Suppressor macrophage treated with lipopolysaccharide for 1 hour (primary cell): ENCODE results near the gene FAM3A.
"Not testable (repeated sequence)": the region's sequence is repeated elsewhere in the genome, so short reads cannot be mapped to it uniquely, and the experiment has no call there.

ENCODE experiments used
- DNase-seq, 3 donors: peaks; one replicate each; pipeline ENCODE4 v3.0.0-alpha.2; 2020 to 2022

The FAM3A gene

GRCh38 chrX:154501423-154501822 is 14.6 kb downstream of the FAM3A start:
- DNase-seq = not testable (repeated sequence)

GRCh38 chrX:154496591-154497137 is 19.4 kb downstream of the FAM3A start:
- not testable (repeated sequence) for DNase-seq

- DNase-seq = no peak
Measured at GRCh38 chrX:154495472-154495922, 20.5 kb downstream of the FAM3A start.

GRCh38 chrX:154494715-154495114 is 21.3 kb downstream of the FAM3A start:
- no peak for DNase-seq

GRCh38 chrX:154490414-154491083 is 25.5 kb downstream of the FAM3A start, which contains the start of gene SLC10A3:
Gene SLC10A3, minus strand, starts transcription at chrX:154490629. Its CDS starts 1,689 bp downstream, at chrX:154488940.
- peak; percentile 92 to 96 (median 93) for DNase-seq

GRCh38 chrX:154490021-154490413 is 26.0 kb downstream of the FAM3A start:
- DNase-seq = peak; percentile 45 to 55 (median 52)

- no peak for DNase-seq
Measured at GRCh38 chrX:154489182-154489581, 26.9 kb downstream of the FAM3A start.

GRCh38 chrX:154488336-154489075 is 27.5 kb downstream of the FAM3A start:
- no peak for DNase-seq

- DNase-seq = no peak
Measured at GRCh38 chrX:154487518-154488290, 28.3 kb downstream of the FAM3A start.

- DNase-seq = peak; percentile 31 to 81 (median 61)
Measured at GRCh38 chrX:154486396-154487207, 29.4 kb downstream of the FAM3A start, which contains the start of gene UBL4A. Gene UBL4A, minus strand, starts transcription at chrX:154486615. Its CDS starts 31 bp downstream, at chrX:154486584.

GRCh38 chrX:154486052-154486395 is 30.0 kb downstream of the FAM3A start:
- DNase-seq = peak in 2 of 3 donors; percentile 30 to 43

GRCh38 chrX:154485150-154486051 is 30.6 kb downstream of the FAM3A start:
- no peak for DNase-seq

- peak; percentile 46 to 49 (median 49) for DNase-seq
Measured at GRCh38 chrX:154484255-154485149, 31.5 kb downstream of the FAM3A start.

- DNase-seq = no peak
Measured at GRCh38 chrX:154483325-154483724, 32.7 kb downstream of the FAM3A start.

- DNase-seq = no peak
Measured at GRCh38 chrX:154482786-154483185, 33.2 kb downstream of the FAM3A start.

- DNase-seq = no peak
Measured at GRCh38 chrX:154481911-154482601, 34.0 kb downstream of the FAM3A start.

GRCh38 chrX:154481195-154481594 is 34.8 kb downstream of the FAM3A start:
- DNase-seq = no peak

GRCh38 chrX:154478728-154479622 is 37.1 kb downstream of the FAM3A start, which contains the start of gene LAGE3:
Gene LAGE3, minus strand, starts transcription at chrX:154479281. Its CDS starts 366 bp downstream, at chrX:154478915.
- peak; percentile 94 to 97 (median 96) for DNase-seq
